ENCODE results near the gene PTPRN2.

PTPRN2 gene

GRCh38 chr7:158284121-158284520, 303.5 kb downstream of the PTPRN2 start:
- TF ChIP-seq ELF4 (IDR thresholded peaks at IDR 0.05) = no peak
- no peak for TF ChIP-seq FOXA1 (IDR thresholded peaks at IDR 0.05)
- TF ChIP-seq BHLHE40 (IDR thresholded peaks at IDR 0.05; ENCODE audit: borderline replicate concordance) = no peak
- no peak for TF ChIP-seq FOXM1 (IDR thresholded peaks at IDR 0.05; ENCODE audit: borderline replicate concordance)
- ChIA-PET POLR2A (no interaction called here), CTCF (no interaction called here)
- no peak for DNase-seq (ENCODE audit: extremely low spot score)

- TF ChIP-seq SP1 (IDR thresholded peaks at IDR 0.05) (no peak), HDGF (IDR thresholded peaks at IDR 0.05; ENCODE audit: borderline replicate concordance) (no peak), BHLHE40 (IDR thresholded peaks at IDR 0.05; ENCODE audit: borderline replicate concordance) (no peak), CTBP1 (IDR thresholded peaks at IDR 0.05; ENCODE audit: borderline replicate concordance) (no peak)
- POLR2A ChIA-PET = no interaction called here
- DNase-seq (ENCODE audit: extremely low spot score) = no peak
- CTCF ChIA-PET = interaction anchor here (0.7 kb wide), 1 partner anchor 115 kb away, joined by 3 read pairs; no protein-coding TSS in a partner anchor
Observed at GRCh38 chr7:158283016-158283974, 304.3 kb downstream of the PTPRN2 start.

- CTCF ChIA-PET = interaction anchor here (0.7 kb wide), 1 partner anchor 114 kb away, joined by 3 read pairs; no protein-coding TSS in a partner anchor
- TF ChIP-seq LEF1 (IDR thresholded peaks at IDR 0.05; ENCODE audit: borderline replicate concordance) (no peak), BHLHE40 (IDR thresholded peaks at IDR 0.05; ENCODE audit: borderline replicate concordance) (no peak), ZNF384 (IDR thresholded peaks at IDR 0.05) (no peak), FOXM1 (IDR thresholded peaks at IDR 0.05; ENCODE audit: borderline replicate concordance) (no peak), TARDBP (IDR thresholded peaks at IDR 0.05) (no peak), PKNOX1 (IDR thresholded peaks at IDR 0.05) (no peak), HDGF (IDR thresholded peaks at IDR 0.05; ENCODE audit: borderline replicate concordance) (no peak), SUZ12 (IDR thresholded peaks at IDR 0.05) (no peak), FOXA1 (IDR thresholded peaks at IDR 0.05) (no peak), ELF4 (IDR thresholded peaks at IDR 0.05) (no peak), NFRKB (IDR thresholded peaks at IDR 0.05) (no peak), L3MBTL2 (conservative IDR thresholded peaks at IDR 0.05) (no peak)
- no peak for DNase-seq (ENCODE audit: extremely low spot score)
- POLR2A ChIA-PET = no interaction called here
Observed at GRCh38 chr7:158282461-158283001, 305.1 kb downstream of the PTPRN2 start.

GRCh38 chr7:158281441-158281840, 306.2 kb downstream of the PTPRN2 start:
- ChIA-PET POLR2A (no interaction called here), CTCF (interaction anchor here (0.6 kb wide), 1 partner anchor 16 kb away, joined by 3 read pairs; no protein-coding TSS in a partner anchor)
- no peak for DNase-seq (ENCODE audit: extremely low spot score)
- TF ChIP-seq LEF1 (IDR thresholded peaks at IDR 0.05; ENCODE audit: borderline replicate concordance) = no peak
- TF ChIP-seq SP1 (IDR thresholded peaks at IDR 0.05) = no peak
- no peak for TF ChIP-seq HDGF (IDR thresholded peaks at IDR 0.05; ENCODE audit: borderline replicate concordance)
- no peak for TF ChIP-seq L3MBTL2 (conservative IDR thresholded peaks at IDR 0.05)
- TF ChIP-seq CTBP1 (IDR thresholded peaks at IDR 0.05; ENCODE audit: borderline replicate concordance) = no peak
- no peak for TF ChIP-seq PKNOX1 (IDR thresholded peaks at IDR 0.05)
- no peak for TF ChIP-seq FOXA1 (IDR thresholded peaks at IDR 0.05)
- TF ChIP-seq ELF4 (IDR thresholded peaks at IDR 0.05) = no peak
- no peak for TF ChIP-seq BHLHE40 (IDR thresholded peaks at IDR 0.05; ENCODE audit: borderline replicate concordance)
- TF ChIP-seq ZNF384 (IDR thresholded peaks at IDR 0.05) = no peak
- no peak for TF ChIP-seq NFRKB (IDR thresholded peaks at IDR 0.05)
- TF ChIP-seq ARNT (IDR thresholded peaks at IDR 0.05) = no peak
- TF ChIP-seq FOXM1 (IDR thresholded peaks at IDR 0.05; ENCODE audit: borderline replicate concordance) = no peak
- no peak for TF ChIP-seq SUZ12 (IDR thresholded peaks at IDR 0.05)
- TF ChIP-seq TARDBP (IDR thresholded peaks at IDR 0.05) = no peak
- TF ChIP-seq FOXK2 (IDR thresholded peaks at IDR 0.05) = no peak

GRCh38 chr7:158280448-158281144, 307.0 kb downstream of the PTPRN2 start:
- ChIA-PET CTCF (no interaction called here), POLR2A (no interaction called here)
- no peak for DNase-seq (ENCODE audit: extremely low spot score)
- TF ChIP-seq BHLHE40 (IDR thresholded peaks at IDR 0.05; ENCODE audit: borderline replicate concordance) = no peak
- no peak for TF ChIP-seq ARNT (IDR thresholded peaks at IDR 0.05)
- no peak for TF ChIP-seq SP1 (IDR thresholded peaks at IDR 0.05)
- TF ChIP-seq SUZ12 (IDR thresholded peaks at IDR 0.05) = no peak
- TF ChIP-seq ELF4 (IDR thresholded peaks at IDR 0.05) = no peak
- TF ChIP-seq FOXM1 (IDR thresholded peaks at IDR 0.05; ENCODE audit: borderline replicate concordance) = no peak
- no peak for TF ChIP-seq LEF1 (IDR thresholded peaks at IDR 0.05; ENCODE audit: borderline replicate concordance)
- no peak for TF ChIP-seq CTBP1 (IDR thresholded peaks at IDR 0.05; ENCODE audit: borderline replicate concordance)
- TF ChIP-seq L3MBTL2 (conservative IDR thresholded peaks at IDR 0.05) = no peak
